ENCODE results near the gene ACP1. TPM values are rescaled to one million over a fixed set of nuclear protein-coding genes. Genes with fewer than 3 reads are reported as not detected.

The ACP1 gene
- total and polyA plus RNA-seq, 11 donors = 51.4 to 99.7 (median 64.7) TPM

DNA sequence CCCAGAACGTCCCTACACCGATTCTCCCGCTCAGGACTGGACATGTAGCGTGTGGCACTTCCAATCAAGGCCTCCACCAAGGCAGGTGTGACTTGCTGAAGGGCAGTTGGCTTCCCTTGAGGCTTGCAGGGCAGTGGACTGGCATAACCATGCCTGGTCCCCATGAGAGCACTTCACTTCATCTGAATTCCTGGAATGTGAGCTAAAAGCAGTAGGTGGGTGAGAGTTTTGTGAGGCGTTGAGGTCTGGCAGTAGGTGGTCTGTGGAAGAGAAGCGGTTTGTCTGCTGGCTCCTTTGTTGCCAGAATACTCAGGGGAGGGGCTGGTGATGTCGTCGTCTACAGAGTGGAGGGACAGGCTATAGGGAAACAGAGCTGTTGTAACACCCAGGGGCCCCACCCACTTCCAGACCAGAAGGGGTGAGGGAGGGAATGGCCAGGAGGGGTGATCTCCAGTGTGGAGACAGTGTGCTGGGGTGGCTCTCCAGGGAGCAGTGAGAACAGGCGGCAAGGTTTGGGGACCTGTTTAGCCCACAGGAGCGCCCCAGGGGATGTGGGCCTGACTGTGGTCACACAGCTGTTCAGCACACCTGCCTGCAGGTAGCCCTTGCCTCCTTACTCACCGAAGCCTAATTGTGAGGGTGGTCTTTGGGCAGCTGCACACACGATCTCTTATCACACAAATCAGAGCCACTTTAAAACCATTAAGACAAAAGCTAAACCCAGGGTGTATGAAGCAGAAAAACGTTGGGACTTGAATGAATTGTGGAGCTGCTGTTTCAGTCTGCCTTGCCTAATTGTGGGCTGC is 44.6 kb downstream of the ACP1 start:
- WGBS, 4 donors = 52 to 54% (median 53%) methylated on average over 13 of the region's 13 CpGs
- H3K27ac ChIP-seq = no peak overlapping the region
- ATAC-seq = no peak
- no peaks in the 10 kb centered on the region for H3K36me3 ChIP-seq
- TF ChIP-seq, protein P1, sequence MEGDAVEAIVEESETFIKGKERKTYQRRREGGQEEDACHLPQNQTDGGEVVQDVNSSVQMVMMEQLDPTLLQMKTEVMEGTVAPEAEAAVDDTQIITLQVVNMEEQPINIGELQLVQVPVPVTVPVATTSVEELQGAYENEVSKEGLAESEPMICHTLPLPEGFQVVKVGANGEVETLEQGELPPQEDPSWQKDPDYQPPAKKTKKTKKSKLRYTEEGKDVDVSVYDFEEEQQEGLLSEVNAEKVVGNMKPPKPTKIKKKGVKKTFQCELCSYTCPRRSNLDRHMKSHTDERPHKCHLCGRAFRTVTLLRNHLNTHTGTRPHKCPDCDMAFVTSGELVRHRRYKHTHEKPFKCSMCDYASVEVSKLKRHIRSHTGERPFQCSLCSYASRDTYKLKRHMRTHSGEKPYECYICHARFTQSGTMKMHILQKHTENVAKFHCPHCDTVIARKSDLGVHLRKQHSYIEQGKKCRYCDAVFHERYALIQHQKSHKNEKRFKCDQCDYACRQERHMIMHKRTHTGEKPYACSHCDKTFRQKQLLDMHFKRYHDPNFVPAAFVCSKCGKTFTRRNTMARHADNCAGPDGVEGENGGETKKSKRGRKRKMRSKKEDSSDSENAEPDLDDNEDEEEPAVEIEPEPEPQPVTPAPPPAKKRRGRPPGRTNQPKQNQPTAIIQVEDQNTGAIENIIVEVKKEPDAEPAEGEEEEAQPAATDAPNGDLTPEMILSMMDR (IDR thresholded peaks at IDR 0.05) = no peak
- no peak for TF ChIP-seq POLR2A (IDR thresholded peaks at IDR 0.05)
- H3K27me3 ChIP-seq = peaks cover 0 to 18% (median 3%) of the 10 kb centered on the region in 9 donors
- no peaks in the 10 kb centered on the region for H3K4me1 ChIP-seq
- H3K9me3 ChIP-seq = no peaks in the 10 kb centered on the region
- no peak for DNase-seq
- intact Hi-C loops (cut with DNase I) = no loop called here
- H3K4me3 ChIP-seq = no peak overlapping the region

- intact Hi-C loops (cut with DNase I) = no loop called here
- H3K4me1 ChIP-seq = no peaks in the 10 kb centered on the region
- H3K9me3 ChIP-seq = no peaks in the 10 kb centered on the region
- no peak overlapping the region for H3K27ac ChIP-seq
- no peak for TF ChIP-seq POLR2A (IDR thresholded peaks at IDR 0.05)
- TF ChIP-seq, protein P1 (IDR thresholded peaks at IDR 0.05) = no peak
- DNase-seq (no peak), ATAC-seq (no peak)
- H3K27me3 ChIP-seq = peaks cover 0 to 23% (median 3%) of the 10 kb centered on the region in 9 donors
- no peak overlapping the region for H3K4me3 ChIP-seq
- 71 to 80% (median 75%) methylated on average over 10 of the region's 10 CpGs for WGBS, 4 donors
- no peaks in the 10 kb centered on the region for H3K36me3 ChIP-seq
These were observed 45.3 kb downstream of the ACP1 start for GRCh38 chr2:309954-310510.

GRCh38 chr2:310994-311393 is 46.2 kb downstream of the ACP1 start:
- Histone ChIP-seq H3K36me3 (no peaks in the 10 kb centered on the region), H3K27me3 (peaks cover 0 to 26% (median 3%) of the 10 kb centered on the region in 9 donors), H3K9me3 (no peaks in the 10 kb centered on the region), H3K4me1 (no peaks in the 10 kb centered on the region), H3K27ac (no peak overlapping the region), H3K4me3 (no peak overlapping the region)
- 77 to 82% (median 78%) methylated on average over 5 of the region's 5 CpGs for WGBS, 4 donors
- ATAC-seq (no peak), DNase-seq (no peak)
- TF ChIP-seq POLR2A (IDR thresholded peaks at IDR 0.05) = no peak
- TF ChIP-seq, protein P1 (IDR thresholded peaks at IDR 0.05) = no peak
- intact Hi-C loops (cut with DNase I) = no loop called here

DNA sequence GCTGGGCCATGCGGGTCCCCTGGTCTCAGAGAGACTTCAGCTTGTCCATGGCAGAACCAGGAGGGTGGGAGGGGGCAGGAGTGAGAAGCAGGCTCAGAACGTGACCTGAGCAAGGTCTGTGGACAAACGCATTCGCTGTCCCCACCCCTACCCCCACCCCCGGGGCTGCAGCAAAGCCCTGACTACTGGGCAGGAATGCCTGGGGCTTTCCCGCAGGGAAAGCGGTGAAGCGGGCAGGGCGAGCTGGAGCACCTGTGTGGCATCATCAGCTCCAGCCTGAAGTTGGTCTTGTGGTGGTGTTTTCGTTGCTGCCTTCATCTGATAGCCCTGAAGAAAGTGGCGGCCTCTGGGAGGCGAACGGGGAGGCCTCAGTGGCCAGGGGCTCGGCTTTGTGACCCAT is 49.2 kb downstream of the ACP1 start:
- Histone ChIP-seq H3K4me3 (no peak overlapping the region), H3K9me3 (no peaks in the 10 kb centered on the region), H3K27me3 (peaks cover 0 to 24% (median 3%) of the 10 kb centered on the region in 9 donors), H3K4me1 (no peaks in the 10 kb centered on the region), H3K36me3 (no peaks in the 10 kb centered on the region), H3K27ac (no peak overlapping the region)
- ATAC-seq (no peak), DNase-seq (no peak)
- intact Hi-C loops (cut with DNase I) = no loop called here
- 67 to 76% (median 71%) methylated on average over 12 to 14 of the region's 14 CpGs for WGBS, 4 donors
- TF ChIP-seq, protein P1 (IDR thresholded peaks at IDR 0.05) = no peak
- no peak for TF ChIP-seq POLR2A (IDR thresholded peaks at IDR 0.05)

Measured in heart left ventricle (tissue), 16 donors.